Right ventricle myocardium superior (tissue), 1 donor: ENCODE data around the gene GRIA3. TPM values are rescaled to one million over a fixed set of nuclear protein-coding genes. Genes with fewer than 3 reads are reported as not detected.
"Not testable (repeated sequence)": the region's sequence is repeated elsewhere in the genome, so short reads cannot be mapped to it uniquely, and the experiment has no call there.

Experiments
- ATAC-seq: fragments of 200-7000 bp; cut with Tn5 transposase; one replicate; pipeline ENCODE4 v1.9.1; 2020; ENCODE audit warnings: mild to moderate bottlenecking; ENCODE audit not compliant: poor library complexity
- DNase-seq: peaks from one replicate; pipeline ENCODE4 v3.0.0-alpha.2; 2020
- intact Hi-C: fragments of 100-400 bp; cut with DNase I; formaldehyde crosslinking; loops from one replicate; pipeline ENCODE4 v1.11.2; 2022
- total RNA-seq: library from RNA; stranded (reverse); fragmentation: NEBNext Ultra II Directional; extraction: Animal tissue kit (Norgen Biotek cat#: 25700); gene quantifications from one replicate; pipeline ENCODE4 v1.2.1, GENCODE V29; 2021
- donor health status: DM: no; HTN: yes; CAD: no; lungs with severe emphysema.

Gene GRIA3
- total RNA-seq, 1 donor from 2014 or later: 0.54 TPM

- intact Hi-C loops: loop anchor here (10.0 kb wide), 1 partner anchor 251 kb away; no protein-coding TSS in a partner anchor
- ATAC-seq (no peak), DNase-seq (no peak)
Measured at GRCh38 chrX:123425471-123425870, 241.4 kb downstream of the GRIA3 start.

GRCh38 chrX:123425904-123426303 lies 241.8 kb downstream of the GRIA3 start:
- intact Hi-C loops: loop anchor here (10.0 kb wide), 1 partner anchor 251 kb away; no protein-coding TSS in a partner anchor
- DNase-seq (no peak), ATAC-seq (no peak)

- DNase-seq (no peak), ATAC-seq (no peak)
- intact Hi-C loops: no loop called here
Measured at GRCh38 chrX:123432361-123433150, 248.5 kb downstream of the GRIA3 start.

DNA sequence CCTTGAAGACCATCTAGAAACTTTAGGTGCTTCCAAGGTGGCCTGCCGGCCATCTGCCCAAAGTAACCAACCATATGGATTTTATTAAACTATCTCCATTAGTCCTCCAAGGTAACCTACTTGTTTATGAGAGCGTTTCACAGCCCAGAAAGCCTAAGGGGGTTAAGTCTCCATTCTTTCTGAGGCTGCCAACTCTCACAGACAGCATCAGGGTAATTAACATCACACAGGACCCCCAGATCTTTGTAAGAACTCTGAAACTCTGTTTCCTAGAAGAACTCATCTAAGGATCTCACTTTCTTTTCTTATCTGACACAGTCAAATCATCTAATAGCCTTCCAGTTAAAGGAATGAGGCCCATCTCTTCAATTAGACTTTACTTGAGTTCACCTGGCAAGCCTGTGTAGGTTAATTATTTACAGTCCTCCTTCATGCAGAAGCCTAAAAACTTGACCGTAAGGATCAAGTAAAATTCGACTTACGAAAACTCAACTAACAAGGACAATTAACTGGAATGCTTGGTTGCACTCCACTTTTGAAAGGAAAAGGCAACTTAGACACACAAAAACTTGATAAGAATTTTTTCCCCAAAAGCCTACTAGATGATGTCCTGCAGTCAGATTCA lies 252.5 kb downstream of the GRIA3 start:
- ATAC-seq (no peak), DNase-seq (no peak)
- intact Hi-C loops: no loop called here

GRCh38 chrX:123439926-123440325 lies 255.8 kb downstream of the GRIA3 start:
- ATAC-seq: not testable (repeated sequence)

DNA sequence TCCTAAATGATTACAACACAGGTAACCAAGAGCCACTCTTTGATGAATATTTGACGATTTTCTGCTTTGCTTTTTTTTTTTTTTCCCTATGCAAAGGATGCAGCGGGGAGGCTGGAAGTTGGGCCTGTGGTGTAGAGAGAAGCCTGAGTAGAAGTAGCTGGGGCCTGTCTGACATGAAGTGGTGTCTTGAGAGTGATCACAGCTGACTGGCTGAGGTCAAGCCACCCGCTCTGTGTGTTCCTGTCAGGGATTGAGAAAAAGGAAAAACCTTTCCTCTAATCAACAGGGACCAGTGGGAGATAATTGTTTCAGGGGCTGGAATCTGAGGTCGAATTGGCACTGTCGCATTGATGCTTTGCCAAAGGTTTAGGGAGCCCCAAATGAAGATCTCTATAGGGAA lies 258.7 kb downstream of the GRIA3 start:
- no peak for DNase-seq
- no peak for ATAC-seq
- intact Hi-C loops: no loop called here

More at GRCh38 chrX:123439926-123440325, 255.8 kb downstream of the GRIA3 start:
- intact Hi-C loops, DNase-seq: not testable (repeated sequence)

- intact Hi-C loops: no loop called here
- DNase-seq: no peak
- no peak for ATAC-seq
Measured at GRCh38 chrX:123447506-123447905, 263.4 kb downstream of the GRIA3 start.

- intact Hi-C loops: no loop called here
- DNase-seq (no peak), ATAC-seq (no peak)
Measured at GRCh38 chrX:123449335-123449734, 265.3 kb downstream of the GRIA3 start.

GRCh38 chrX:123450222-123450621 lies 266.1 kb downstream of the GRIA3 start:
- ATAC-seq (no peak), DNase-seq (no peak)
- intact Hi-C loops: no loop called here

GRCh38 chrX:123454712-123455431 lies 270.8 kb downstream of the GRIA3 start:
- intact Hi-C loops: no loop called here
- ATAC-seq (no peak), DNase-seq (no peak)

DNA sequence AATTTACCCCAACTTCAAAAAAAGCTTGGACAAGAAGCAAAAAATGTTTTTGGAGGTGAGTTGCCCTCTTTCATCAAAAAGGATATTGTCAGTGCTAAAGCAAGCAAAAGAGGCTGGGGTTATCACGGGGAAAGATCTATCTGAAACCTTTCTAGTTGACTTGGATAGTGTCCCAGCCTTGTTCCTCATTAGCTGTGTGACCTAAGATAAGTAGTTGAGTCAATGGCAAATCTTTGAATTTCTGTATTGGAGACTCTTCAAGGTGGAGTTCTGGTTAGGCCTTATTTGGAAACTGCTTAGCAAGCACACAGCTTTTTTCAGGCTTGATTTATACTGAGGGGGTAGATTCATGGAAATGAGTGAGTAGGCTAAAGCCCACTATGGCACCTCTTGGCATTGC lies 271.6 kb downstream of the GRIA3 start:
- DNase-seq (no peak), ATAC-seq (no peak)
- intact Hi-C loops: no loop called here

DNA sequence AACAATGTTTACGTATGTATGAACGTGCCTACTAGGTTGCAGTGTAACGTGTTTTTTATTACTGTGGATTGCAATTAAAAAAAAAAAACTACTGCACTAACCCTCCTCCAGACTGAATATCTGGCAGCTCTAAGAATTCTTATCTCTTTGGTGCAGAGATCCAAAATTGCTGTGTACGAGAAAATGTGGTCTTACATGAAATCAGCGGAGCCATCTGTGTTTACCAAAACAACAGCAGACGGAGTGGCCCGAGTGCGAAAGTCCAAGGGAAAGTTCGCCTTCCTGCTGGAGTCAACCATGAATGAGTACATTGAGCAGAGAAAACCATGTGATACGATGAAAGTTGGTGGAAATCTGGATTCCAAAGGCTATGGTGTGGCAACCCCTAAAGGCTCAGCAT lies 280.6 kb downstream of the GRIA3 start:
- ATAC-seq (no peak), DNase-seq (no peak)
- intact Hi-C loops: no loop called here

- DNase-seq (no peak), ATAC-seq (no peak)
- intact Hi-C loops: no loop called here
Measured at GRCh38 chrX:123468481-123468880, 284.4 kb downstream of the GRIA3 start.

- DNase-seq (no peak), ATAC-seq (no peak)
- intact Hi-C loops: no loop called here
Measured at GRCh38 chrX:123475068-123475724, 291.1 kb downstream of the GRIA3 start.

DNA sequence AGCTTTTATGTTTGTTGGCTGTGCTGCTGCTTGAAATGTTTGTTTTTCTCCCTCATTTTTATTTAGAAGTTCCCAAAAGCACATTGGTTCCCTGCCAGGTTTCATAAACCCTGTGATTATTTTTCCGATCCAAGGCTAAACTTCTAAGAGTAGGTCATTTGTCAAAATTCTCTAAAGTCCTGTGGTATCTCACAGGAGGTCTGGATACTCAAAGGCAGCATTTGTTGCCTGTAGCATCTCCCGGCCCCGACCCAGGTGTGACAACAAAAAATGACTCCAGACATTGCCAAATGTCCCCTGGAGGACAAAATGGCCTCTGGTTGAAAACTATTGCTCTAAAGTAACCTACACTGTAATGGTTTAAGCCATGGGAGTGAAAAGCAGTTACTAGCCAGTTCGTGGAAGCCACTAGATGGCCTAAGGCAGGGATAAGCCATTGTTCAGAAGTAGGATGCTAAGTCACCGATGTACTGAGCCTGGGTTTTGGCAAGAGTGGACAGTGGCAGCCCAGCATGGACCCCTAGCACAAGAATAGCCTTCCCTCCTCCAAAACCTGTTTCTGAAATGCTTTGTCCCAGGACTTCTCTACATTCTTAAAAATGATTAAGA lies 292.6 kb downstream of the GRIA3 start:
- no peak for DNase-seq
- ATAC-seq: no peak
- intact Hi-C loops: no loop called here

- no peak for DNase-seq
- no peak for ATAC-seq
- intact Hi-C loops: no loop called here
Measured at GRCh38 chrX:123477673-123478072, 293.6 kb downstream of the GRIA3 start.

DNA sequence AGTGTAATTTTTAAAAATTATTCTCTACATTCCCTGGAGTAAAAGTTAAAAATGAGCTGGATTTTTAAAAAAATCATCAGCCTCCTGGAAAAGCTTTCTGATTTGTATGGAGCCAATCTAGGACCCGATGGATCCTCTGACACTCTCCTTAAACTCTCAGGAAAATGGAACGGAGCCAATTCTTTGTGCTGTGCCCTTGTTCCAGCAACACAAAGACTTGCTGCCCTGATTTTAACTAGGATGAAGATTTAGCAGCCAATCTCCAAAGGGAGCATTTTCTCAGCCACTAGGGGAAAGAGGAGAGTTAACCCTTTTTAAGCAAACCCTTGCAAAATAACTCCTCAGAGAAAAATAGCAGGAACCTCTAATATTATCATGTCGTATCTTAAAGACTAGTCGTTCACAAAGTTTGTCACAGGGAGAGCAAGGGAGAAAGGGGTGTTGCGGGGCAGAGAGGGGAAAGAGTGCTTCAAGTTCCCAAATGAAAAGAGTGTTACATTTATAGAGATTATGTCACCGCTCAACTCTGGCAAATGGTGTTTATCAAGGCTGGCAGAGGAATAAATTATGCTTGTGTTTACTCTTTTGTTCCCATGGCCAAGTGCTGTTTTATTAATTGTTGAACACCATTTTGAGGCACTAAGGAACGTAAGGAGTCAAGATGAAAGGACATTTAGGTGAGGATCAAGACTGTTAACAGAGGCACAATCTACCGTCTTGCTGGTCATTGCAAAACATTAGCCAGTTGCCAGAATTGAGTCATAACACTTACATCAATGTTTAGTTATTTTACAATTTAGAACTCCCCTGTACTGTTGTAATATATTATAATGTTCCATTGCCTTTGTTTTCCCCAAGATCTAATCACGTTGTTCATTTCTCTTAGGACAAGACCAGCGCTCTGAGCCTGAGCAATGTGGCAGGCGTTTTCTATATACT lies 298.1 kb downstream of the GRIA3 start:
- ATAC-seq (peak; percentile 59), DNase-seq (no peak)
- intact Hi-C loops: no loop called here

DNA sequence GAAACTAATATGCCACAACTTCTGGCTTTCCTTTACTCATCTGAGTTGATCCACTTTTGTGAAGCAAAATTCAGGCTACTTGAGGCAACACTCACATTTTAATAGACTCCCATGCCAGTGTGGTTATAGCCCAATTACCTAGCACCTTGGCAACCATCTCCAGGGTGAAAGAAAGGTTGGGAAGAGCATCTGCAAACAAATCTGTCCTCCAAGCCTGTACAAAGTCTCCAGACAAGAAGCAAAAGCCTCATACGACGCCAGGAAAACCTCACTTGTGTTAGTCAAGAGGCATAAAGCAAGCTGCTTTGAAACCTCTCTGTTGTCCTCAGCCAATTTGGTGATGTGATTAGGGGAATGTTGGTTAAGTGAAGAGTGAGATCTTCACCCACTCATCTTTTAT lies 302.2 kb downstream of the GRIA3 start:
- intact Hi-C loops: no loop called here
- DNase-seq: no peak
- no peak for ATAC-seq
